ENCODE results near the gene LRRC8E. TPM values are rescaled to one million over a fixed set of nuclear protein-coding genes. Genes with fewer than 3 reads are reported as not detected.
A peak's percentile ranks its signal among the peaks of the same experiment; 100 is the strongest.

The LRRC8E gene
- total and polyA plus RNA-seq, 10 of the 15 experiments (the other 5 are each of a cell fraction or from before 2014, with no cell fraction given): 0.04 to 0.32 (median 0.25) TPM; not detected in 7

DNA sequence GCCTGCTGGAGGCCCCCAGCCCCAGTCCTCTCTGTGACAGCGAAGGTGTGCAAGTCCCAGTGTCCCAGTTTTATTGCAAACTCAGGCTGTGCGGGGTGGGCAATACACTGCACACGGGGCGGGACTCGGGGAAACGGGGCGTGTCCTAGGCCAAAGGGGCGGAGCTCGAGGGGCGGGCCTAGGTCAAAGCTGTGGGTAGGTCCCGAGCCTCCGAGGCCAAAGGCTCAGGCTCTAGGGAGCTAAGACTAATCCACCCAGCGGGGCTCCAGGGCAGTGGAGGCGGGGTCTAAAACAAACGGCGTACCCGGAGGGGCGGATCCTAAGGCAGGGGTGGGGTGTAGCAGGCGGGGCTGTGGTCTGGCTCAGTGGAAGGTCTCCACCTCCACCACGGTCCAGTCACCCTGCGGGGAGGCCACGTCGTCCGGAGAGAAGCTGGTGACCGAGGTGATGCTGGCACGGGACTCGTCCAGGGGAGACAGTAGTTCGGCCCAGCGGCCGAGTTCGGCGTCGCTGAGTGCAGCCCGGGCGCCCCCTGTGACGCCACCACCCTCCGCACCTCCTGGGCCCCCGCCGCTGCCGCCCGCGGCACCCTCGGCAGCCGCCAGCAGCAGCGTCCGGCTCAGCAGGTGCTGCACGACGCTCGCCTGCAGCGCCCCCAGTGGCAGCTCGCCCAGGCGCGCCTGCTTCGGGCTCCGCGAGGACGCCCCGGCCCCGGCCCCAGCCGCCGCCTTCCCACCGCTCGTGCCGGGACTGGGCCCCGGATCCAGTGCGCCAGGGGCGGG, 19.4 kb upstream of the LRRC8E start (continued):
- no peak for TF ChIP-seq ZNF384 (IDR thresholded peaks at IDR 0.05; ENCODE audit: borderline replicate concordance, low read depth, low read length)
- TF ChIP-seq, protein P1, sequence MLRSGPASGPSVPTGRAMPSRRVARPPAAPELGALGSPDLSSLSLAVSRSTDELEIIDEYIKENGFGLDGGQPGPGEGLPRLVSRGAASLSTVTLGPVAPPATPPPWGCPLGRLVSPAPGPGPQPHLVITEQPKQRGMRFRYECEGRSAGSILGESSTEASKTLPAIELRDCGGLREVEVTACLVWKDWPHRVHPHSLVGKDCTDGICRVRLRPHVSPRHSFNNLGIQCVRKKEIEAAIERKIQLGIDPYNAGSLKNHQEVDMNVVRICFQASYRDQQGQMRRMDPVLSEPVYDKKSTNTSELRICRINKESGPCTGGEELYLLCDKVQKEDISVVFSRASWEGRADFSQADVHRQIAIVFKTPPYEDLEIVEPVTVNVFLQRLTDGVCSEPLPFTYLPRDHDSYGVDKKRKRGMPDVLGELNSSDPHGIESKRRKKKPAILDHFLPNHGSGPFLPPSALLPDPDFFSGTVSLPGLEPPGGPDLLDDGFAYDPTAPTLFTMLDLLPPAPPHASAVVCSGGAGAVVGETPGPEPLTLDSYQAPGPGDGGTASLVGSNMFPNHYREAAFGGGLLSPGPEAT (IDR thresholded peaks at IDR 0.05; ENCODE audit: low read depth): no peak
- TF ChIP-seq NFYB (IDR thresholded peaks at IDR 0.05; ENCODE audit: insufficient read depth, low read depth, low read length): no peak
- no peak for TF ChIP-seq CHD2 (IDR thresholded peaks at IDR 0.05; ENCODE audit: borderline replicate concordance, low read depth, low read length)
- peak; percentile 85 for TF ChIP-seq DPF2 (IDR thresholded peaks at IDR 0.05)
- TF ChIP-seq SMARCA5 (IDR thresholded peaks at IDR 0.05): peak; percentile 93
- TF ChIP-seq, protein P2, sequence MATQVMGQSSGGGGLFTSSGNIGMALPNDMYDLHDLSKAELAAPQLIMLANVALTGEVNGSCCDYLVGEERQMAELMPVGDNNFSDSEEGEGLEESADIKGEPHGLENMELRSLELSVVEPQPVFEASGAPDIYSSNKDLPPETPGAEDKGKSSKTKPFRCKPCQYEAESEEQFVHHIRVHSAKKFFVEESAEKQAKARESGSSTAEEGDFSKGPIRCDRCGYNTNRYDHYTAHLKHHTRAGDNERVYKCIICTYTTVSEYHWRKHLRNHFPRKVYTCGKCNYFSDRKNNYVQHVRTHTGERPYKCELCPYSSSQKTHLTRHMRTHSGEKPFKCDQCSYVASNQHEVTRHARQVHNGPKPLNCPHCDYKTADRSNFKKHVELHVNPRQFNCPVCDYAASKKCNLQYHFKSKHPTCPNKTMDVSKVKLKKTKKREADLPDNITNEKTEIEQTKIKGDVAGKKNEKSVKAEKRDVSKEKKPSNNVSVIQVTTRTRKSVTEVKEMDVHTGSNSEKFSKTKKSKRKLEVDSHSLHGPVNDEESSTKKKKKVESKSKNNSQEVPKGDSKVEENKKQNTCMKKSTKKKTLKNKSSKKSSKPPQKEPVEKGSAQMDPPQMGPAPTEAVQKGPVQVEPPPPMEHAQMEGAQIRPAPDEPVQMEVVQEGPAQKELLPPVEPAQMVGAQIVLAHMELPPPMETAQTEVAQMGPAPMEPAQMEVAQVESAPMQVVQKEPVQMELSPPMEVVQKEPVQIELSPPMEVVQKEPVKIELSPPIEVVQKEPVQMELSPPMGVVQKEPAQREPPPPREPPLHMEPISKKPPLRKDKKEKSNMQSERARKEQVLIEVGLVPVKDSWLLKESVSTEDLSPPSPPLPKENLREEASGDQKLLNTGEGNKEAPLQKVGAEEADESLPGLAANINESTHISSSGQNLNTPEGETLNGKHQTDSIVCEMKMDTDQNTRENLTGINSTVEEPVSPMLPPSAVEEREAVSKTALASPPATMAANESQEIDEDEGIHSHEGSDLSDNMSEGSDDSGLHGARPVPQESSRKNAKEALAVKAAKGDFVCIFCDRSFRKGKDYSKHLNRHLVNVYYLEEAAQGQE (IDR thresholded peaks at IDR 0.05; ENCODE audit: low read depth, low read length): no peak
- TF ChIP-seq MYB (IDR thresholded peaks at IDR 0.05; ENCODE audit: borderline replicate concordance, low read depth, low read length): no peak
- no peak for TF ChIP-seq YBX1 (IDR thresholded peaks at IDR 0.05)
- no peak for TF ChIP-seq NFIC (IDR thresholded peaks at IDR 0.05; ENCODE audit: low read depth, low read length)
- no peak for TF ChIP-seq IKZF2 (IDR thresholded peaks at IDR 0.05)
- TF ChIP-seq MEF2B (IDR thresholded peaks at IDR 0.05; ENCODE audit: partially characterized antibody, poor library complexity, severe bottlenecking): no peak
- TF ChIP-seq TCF7 (IDR thresholded peaks at IDR 0.05; ENCODE audit: borderline replicate concordance): no peak
- no peak for TF ChIP-seq IRF4 (IDR thresholded peaks at IDR 0.05; ENCODE audit: low read depth, low read length)
- TF ChIP-seq SMAD1 (IDR thresholded peaks at IDR 0.05; ENCODE audit: low read depth, partially characterized antibody): no peak
- TF ChIP-seq, protein P3, sequence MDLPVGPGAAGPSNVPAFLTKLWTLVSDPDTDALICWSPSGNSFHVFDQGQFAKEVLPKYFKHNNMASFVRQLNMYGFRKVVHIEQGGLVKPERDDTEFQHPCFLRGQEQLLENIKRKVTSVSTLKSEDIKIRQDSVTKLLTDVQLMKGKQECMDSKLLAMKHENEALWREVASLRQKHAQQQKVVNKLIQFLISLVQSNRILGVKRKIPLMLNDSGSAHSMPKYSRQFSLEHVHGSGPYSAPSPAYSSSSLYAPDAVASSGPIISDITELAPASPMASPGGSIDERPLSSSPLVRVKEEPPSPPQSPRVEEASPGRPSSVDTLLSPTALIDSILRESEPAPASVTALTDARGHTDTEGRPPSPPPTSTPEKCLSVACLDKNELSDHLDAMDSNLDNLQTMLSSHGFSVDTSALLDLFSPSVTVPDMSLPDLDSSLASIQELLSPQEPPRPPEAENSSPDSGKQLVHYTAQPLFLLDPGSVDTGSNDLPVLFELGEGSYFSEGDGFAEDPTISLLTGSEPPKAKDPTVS (IDR thresholded peaks at IDR 0.05; ENCODE audit: low read depth, low read length): no peak
- TF ChIP-seq NRF1 (conservative IDR thresholded peaks at IDR 0.05; ENCODE audit: low read depth, low read length): no peak
- TF ChIP-seq, protein P4, sequence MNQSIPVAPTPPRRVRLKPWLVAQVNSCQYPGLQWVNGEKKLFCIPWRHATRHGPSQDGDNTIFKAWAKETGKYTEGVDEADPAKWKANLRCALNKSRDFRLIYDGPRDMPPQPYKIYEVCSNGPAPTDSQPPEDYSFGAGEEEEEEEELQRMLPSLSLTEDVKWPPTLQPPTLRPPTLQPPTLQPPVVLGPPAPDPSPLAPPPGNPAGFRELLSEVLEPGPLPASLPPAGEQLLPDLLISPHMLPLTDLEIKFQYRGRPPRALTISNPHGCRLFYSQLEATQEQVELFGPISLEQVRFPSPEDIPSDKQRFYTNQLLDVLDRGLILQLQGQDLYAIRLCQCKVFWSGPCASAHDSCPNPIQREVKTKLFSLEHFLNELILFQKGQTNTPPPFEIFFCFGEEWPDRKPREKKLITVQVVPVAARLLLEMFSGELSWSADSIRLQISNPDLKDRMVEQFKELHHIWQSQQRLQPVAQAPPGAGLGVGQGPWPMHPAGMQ (IDR thresholded peaks at IDR 0.05; ENCODE audit: borderline replicate concordance): no peak
- TF ChIP-seq KAT2A (conservative IDR thresholded peaks at IDR 0.05; ENCODE audit: control insufficient read depth, low read depth, low read length): no peak
- TF ChIP-seq POU2F2 (IDR thresholded peaks at IDR 0.05; ENCODE audit: borderline replicate concordance, low read depth, low read length): no peak
- no peak for TF ChIP-seq FOXM1 (IDR thresholded peaks at IDR 0.05; ENCODE audit: low read depth, low read length)
- TF ChIP-seq JUND (IDR thresholded peaks at IDR 0.05; ENCODE audit: low read depth, low read length): no peak
- TF ChIP-seq, protein P5, sequence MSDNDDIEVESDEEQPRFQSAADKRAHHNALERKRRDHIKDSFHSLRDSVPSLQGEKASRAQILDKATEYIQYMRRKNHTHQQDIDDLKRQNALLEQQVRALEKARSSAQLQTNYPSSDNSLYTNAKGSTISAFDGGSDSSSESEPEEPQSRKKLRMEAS (IDR thresholded peaks at IDR 0.05; ENCODE audit: low read depth, low read length): no peak
